ENCODE results near the gene TBXA2R.
"Not testable (repeated sequence)": the region's sequence is repeated elsewhere in the genome, so short reads cannot be mapped to it uniquely, and the experiment has no call there.

The TBXA2R gene

DNA sequence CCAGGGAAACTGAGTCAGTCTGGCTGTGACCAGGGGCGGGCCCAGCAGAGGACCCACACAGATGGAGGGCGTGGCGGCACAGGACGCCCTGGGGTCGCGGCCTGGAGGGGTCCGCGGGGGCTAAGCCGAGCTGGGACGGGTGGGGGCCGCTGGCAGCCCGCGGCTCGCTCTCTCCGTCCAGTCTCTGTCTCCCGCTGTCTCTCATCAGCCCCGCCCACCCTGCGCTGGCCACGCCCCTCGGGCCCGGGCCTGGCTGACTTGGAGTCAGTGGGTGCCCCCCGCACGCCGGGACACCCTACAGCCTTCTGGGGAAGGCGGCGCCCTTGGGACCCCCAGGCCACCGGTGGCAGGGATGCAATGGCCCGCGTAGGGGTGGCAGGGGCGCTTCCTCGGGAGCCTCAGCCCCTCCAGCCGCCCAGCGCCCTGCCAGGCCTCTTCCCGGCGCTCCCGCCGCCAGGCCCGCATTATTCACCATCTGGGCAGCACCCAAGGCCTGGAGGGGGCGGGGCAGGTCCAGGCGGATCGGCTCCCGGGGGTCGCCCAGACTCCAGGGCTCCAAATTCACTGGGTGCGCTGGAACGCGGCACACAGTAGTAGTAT is at the start of gene TBXA2R:
Gene TBXA2R, minus strand, starts transcription at position 186 of the 600 bp plus-strand sequence. CDS start 6,241 bp downstream, outside the sequence.
- no peak for DNase-seq (ENCODE audit: low spot score)

DNA sequence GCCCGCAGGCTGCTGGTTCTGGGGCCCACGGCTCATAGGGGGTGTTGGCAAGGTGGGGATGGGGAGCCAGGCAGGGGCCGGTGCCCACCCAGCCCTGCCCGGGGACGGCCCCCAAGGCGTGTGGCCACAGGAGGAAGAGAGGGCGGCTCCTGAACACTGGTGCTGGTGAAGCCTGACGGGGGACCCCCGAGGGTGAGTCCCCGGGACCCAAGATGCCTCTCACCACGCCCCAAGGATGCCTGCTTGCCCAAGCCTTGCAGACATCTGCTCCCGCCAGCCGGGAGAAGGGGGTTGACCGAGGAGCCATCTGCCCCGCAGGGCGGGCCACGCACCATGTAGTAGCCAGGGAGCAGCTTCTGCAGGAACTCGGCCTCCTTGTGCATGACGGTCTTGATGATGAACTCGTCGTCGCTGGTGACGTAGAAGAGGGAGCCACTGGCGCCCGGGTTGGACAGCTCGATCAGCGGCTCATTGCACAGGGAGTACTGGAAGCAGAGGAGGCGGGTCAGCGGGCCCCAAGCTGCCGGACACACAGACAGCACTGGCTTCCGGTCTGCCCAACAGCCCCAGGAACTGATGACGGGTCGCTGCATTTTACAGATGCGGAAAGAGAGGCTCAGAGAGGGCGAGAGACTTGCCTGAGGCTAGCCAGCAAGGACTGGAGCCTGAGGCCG is 49.5 kb upstream of the TBXA2R start:
- DNase-seq (ENCODE audit: low spot score), result no peak

DNA sequence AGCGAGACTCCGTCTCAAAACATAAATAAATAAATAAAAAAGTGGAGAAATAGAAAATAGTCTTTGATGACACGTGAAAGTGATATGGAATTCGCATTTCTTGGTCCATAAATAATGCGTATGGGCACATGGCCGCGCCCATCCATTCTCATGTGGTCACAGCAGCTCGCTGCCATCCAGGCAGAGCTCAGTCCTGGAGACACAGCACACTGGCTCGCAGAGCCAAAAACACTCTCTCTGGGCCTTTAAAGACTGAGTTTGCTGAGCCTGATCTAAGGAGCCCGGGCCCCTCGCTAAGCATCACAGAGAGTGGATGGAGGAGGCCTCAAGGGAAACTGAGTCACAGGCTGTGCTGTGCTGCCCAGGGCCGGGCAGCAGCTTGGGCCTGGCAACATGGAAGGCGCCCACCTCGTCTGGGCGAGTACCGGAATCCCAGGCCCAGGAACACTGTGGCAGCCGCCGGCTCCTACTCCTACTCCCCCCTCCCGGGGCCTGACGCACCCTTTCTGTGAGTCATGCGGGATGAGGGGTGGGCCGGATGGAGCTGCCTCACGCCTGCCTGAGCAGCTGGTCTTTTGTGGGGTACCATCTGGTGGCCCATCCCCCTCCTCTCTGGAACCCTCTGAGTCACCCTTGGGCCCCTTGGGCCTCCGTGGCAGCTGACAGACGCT is 48.9 kb upstream of the TBXA2R start:
- peak; percentile 36 for DNase-seq (ENCODE audit: low spot score)

DNA sequence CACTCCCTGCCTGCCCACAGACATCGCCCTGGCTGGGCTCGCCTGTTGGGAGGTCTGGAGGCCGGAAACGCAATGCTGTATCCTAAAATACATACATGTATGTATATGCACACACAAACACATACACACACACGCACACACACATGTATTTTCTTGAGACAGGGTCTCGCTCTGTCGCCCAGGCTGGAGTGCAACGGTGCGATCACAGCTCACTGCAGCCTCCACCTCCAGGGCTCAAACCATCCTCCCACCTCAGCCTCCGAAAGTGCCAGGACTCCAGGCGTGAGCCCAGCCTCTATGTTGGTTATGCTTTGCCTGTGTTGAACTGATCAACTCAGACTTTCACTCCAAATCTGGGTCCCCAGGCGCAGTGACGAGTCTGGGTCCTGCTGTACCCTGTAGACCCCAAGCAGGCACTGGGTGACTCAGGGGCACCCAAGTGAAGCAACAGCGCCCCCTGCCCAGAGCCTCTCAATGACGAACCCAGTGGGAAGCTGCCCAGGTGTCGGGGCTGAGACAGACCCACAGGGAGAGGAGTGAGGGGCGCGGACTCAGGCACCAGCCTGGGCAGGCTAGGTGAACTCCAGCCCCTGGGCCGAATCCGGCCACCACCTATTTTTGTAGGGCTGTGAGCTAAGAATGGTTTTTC is 47.3 kb upstream of the TBXA2R start:
- DNase-seq (ENCODE audit: low spot score), result no peak

DNA sequence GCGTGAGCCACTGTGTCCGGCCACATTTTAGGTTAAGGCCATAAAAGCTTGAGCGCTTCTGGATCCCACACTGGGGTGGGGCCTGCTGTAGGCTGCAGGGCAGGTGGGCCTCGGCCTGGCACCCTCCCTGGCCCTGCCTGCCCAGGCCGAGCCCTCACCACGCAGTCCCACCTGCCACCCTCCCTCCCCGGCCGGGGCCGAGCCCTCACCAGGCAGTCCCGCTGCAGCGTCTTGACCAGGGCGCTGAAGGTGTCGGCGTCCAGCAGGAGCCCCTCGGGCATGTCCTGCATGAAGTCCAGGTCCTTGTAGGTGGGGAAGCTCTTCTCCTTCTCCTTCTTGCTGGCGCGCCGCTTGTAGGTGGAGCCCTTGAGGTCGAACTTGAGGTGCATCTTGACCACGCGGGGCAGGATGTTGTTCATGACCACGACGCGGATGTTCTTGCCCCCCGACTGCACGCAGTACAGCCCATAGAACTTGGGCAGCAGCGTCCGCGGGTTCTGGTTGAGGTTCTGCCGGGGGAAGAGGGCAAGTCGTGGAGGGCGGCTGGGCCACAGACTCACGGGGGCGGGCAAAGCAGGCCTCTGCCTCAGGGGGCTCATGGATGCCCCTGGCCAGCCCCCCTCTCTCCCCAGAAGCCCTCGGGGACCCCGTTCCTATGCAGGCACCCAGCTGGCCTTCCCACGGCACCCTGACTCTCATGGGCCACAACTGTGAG is 46.6 kb upstream of the TBXA2R start:
- no peak for DNase-seq (ENCODE audit: low spot score)

DNA sequence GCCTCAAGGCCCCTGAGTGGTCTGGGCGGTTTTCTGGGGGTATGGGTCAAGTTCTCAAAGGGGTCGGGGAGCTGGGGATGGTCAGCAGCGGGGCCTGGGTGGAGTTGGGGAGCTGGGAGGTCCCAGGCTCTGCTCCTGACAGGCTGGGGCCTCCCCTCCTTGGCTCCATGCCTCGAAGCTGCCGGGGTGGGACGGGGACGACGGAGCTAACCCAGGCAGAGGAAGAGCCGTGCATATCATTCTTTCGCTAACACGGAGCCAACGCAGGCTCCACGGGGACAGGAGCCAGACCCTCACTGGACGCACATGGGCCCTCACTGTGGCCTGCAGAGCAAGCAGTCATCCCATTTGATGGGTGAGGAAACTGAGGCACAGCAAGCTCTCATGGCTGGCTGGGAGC is 45.7 kb upstream of the TBXA2R start:
- no peak for DNase-seq (ENCODE audit: low spot score)

DNA sequence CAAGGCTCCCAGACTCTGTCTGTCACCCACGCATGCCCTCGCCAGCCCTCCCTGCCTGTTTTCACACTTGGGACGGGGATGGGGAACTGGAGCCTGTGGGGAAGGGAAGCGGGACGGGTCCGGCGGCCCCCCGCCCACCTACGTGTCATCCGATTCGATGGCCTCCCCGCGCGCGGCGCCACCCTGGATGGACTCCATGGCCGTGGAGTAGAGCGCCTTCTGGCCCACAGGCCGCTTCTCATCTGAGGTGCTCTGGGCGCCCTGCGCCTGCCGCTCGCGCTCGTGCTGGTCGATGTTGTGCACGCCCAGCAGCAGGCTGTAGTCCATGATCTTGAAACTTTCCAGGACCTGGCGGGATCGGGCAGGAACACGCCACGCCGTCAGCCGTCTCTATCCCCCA is 45.0 kb upstream of the TBXA2R start:
- DNase-seq (ENCODE audit: low spot score), result no peak

DNA sequence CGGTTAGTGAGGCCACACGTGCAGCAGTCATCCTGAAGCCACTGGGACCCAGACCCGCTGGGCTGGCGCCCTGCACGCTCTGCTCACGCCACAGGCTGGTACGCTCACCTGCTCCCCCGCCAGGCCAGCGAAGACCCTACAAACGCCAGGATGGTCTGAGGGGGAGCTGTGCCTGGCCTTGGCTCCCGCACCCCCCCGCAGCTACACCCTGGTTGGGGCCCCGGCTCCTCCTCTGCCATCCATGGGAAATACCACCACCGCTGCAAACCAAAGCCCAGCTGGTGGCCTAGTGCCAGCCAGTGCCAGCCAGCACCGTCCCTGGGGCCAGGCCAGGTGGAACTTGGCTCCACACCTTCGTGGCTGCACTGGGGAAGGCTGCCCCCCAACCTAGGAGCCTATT is 43.2 kb upstream of the TBXA2R start:
- no peak for DNase-seq (ENCODE audit: low spot score)

DNA sequence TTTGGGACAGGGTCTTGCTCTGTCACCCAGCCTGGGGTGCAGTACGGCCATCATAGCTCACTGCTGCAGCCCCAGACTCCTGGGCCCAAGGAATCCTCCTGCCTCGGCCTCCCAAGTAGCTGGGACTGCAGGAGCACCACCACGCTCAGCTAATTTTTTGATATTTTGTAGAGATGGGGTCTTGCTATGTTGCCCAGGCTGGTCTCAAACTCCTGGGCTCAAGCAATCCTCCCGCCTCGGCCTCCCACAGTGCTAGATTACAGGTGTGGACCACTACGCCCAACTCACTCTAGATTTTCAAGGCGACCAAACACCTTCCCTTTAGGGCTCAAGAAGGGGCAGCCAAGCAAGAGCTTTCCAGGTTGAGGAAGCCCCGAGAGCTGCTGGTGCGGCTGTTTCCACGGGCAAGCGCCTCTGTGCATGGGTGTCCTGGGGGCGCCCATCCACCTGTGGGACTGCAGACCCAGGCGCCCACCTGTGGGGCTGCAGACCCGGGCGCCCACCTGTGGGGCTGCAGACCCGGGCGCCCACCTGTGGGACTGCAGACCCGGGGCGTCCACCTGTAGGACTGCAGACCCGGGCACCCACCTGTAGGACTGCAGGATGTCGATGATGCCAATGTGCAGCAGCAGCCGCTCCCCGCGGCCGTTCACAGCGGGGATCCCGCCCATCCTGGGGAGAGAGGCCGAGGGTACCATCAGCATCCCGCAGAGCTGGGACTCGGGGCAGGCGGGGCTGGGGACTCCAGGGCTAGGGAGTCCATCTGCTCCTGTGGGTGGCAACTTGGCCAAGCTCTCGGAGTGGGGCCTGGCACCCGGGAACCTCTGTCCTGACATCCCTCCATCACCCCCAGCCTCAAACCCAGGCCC is 41.6 kb upstream of the TBXA2R start:
- no peak for DNase-seq (ENCODE audit: low spot score)

DNA sequence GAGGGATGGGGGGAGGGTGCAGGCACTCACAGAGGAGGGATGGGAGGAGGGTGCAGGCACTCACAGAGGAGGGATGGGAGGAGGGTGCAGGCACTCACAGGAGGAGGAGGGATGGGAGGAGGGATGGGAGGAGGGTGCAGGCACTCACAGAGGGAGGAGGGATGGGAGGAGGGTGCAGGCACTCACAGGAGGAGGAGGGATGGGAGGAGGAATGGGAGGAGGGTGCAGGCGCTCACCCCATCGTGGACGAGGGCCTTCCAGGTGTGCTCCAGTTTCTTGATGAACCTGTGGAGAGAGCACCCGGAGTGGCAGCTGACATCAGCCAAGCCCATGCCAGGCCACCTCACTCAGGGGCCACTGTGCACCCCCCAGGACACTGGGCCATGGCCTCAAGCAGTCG is 40.4 kb upstream of the TBXA2R start:
- DNase-seq (ENCODE audit: low spot score), result not testable (repeated sequence)

DNA sequence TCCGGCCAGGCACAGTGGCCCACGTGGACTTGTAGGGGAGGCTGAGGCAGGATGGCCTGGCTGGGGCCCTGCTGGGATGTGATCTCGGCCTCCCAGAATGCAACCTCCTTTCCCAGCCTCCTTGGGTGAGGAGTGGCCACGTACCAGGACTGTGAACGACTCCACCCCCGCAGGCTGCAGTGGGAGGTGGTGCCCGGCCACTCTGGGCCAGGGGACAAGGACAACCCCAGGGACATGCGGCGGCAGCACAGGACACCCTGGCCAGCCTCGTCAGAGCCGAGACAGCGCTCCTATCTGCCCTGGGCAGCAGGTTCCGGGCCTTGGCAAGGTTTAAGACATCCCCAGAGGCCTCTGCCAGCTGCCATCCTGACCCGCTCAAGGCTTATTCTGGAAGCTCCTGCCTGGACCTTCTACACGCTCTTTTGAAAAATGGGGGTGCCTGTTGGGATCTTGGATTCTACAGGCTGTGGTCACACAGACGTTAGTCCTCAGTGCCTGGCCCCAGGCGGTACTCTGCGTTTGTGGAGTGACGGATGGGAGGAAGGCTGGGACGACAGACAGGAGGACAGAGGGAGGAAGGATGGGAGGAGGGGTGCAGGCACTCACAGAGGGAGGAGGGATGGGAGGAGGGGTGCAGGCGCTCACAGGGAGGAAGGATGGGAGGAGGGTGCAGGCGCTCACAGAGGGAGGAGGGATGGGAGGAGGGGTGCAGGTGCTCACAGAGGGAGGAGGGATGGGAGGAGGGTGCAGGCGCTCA is 39.8 kb upstream of the TBXA2R start:
- no peak for DNase-seq (ENCODE audit: low spot score)

DNA sequence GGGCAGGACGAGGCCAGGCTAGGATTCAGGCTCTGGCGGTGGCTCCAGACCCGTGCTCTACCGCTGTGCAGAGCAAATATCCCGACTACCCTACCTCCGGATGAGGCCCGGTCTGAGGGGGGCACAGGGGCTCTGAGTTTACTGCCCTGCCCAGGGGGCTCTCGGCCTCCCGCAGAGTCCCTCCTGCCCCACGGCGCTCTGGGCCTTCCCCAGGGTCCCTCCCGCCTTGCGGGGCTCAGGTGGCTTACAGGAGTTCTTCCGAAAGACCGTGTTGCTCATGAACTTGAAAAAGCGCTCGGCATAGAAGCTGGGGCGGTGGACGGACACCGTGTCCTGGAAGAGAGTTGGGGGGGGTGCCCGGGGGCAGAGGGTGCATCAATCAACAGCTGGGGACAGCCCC is 39.1 kb upstream of the TBXA2R start:
- DNase-seq (ENCODE audit: low spot score), result no peak

DNA sequence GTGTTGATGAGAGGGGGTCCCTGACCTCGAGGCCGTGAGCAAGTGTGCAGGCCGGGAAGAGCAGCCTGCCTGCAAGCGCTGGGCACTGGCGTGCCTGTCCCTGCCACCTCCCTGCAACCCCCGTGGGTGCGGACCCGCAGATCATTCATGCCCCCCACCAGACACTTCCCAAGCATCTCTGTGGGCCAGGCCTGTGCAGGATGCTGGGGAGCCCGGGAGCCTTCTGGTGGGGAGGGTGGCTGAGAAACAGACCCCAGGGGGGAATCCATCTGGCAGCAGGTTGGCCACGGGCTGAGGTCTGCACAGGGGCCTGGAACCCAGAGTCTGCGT is 38.4 kb upstream of the TBXA2R start:
- DNase-seq (ENCODE audit: low spot score), result no peak

DNA sequence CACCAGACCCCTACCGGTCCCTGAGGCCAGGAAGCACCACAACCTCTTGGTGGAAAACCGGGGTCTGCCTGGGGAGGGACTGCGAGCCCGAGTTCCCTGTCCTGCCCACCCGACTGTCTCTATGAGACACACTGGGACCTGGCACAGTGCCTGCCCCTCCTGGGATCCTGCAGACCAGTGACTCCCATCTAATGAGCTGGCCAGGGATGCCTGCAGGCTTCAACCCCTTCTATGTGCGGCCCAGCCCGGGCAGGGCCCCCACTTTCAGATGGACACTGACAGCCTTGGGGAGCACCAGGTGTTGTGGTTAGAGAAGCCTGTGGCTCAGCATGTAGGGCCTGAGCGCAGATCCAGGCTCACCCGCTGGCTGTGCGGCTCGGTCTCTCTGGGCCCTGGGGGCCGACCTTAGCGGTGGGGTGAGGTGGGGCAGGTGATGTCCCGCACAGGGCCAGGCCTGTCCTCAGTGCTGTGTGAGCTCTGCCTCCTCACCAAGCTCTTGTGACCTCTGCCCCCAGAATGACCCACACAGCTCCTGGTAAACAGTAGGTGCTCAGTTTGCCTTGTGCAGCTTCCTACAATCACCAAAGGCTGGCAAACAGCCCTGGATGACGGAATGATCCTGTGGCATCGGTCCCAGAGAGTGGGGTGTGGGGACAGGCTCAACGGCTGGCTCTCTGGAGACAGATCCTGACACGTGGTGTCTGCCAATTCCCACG is 37.8 kb upstream of the TBXA2R start:
- DNase-seq (ENCODE audit: low spot score), result no peak

DNA sequence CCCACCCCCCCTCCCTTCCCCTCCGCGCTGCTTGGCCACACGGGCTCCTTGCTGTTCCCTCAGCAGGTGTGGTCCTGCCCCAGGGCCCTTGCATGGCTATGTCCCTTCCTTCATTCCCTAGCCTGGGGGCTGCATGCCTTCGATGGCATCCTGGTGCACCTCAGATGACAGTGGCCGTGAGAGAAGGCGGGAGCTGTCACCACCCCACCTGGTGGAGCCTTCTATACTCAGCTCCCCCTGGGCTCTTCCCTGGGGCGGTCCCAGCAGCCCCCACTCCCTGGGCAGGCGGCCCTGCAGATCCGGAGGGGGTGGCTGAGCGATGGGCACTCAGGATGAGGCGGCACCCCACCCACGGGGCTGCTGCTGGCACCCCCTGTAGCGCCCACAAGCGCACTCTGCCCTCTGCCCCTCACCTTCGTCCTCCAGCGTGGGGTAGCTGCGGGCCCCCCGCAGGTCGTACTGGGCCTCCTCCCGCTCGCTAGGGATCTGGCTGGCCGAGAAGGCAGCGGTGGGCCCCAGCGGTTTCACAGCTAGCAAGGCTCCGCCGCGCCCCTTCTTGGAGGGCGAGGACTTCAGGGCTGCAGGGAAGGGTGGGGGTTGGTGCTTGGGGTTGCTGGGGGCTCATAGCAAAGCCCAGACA is 37.1 kb upstream of the TBXA2R start:
- no peak for DNase-seq (ENCODE audit: low spot score)

DNA sequence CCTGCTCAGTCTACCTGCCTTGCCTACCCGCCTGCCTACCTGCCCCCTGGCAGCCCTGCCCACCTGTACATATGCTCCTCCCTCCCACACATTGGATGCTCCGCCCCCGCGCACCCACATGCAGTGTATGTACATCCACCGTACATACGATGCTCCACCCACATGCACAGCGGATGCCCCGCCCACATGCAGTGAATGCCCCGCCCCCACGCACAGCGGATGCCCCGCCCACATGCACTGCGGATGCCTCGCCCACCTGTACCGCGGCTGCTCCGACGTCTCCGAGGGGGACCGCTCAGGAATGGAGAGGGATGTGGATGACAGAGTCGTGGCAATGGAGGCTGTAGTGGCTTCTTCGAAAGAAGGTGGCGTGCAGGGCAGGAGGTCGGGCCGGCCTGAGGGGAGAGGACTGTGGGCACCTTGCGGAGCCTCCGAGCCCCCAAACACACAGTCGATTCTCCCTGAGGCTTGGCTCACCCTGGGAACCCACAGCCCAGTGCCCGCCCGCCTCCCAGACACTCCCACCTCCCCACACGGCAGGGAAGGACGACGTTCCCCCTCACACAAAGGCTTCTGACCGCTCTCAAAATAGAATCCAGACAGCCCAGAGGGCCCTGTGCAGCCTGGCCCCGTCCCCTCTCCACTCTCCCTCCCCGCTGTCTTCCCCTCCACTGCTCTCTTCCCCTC is 36.5 kb upstream of the TBXA2R start:
- DNase-seq (ENCODE audit: low spot score), result no peak

DNA sequence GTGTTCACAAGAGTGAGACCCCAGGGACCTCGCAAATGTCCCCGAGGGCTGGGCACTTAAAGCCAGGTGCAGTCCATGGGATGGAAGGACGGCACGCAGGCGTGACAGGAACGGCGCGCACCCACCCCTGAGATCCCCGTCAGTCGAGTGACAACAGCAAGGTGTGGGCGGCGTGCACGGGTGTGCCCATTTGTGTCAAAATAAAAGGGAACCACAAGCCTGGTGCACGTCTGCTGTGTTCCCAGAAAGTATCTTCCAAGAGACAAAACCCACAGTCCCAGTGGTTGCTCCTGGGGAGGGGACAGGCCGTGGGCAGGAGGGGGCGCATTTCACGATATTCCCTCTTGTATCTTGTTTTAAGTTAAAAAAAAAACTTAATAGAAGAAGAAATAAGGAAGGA is 35.6 kb upstream of the TBXA2R start:
- no peak for DNase-seq (ENCODE audit: low spot score)

DNA sequence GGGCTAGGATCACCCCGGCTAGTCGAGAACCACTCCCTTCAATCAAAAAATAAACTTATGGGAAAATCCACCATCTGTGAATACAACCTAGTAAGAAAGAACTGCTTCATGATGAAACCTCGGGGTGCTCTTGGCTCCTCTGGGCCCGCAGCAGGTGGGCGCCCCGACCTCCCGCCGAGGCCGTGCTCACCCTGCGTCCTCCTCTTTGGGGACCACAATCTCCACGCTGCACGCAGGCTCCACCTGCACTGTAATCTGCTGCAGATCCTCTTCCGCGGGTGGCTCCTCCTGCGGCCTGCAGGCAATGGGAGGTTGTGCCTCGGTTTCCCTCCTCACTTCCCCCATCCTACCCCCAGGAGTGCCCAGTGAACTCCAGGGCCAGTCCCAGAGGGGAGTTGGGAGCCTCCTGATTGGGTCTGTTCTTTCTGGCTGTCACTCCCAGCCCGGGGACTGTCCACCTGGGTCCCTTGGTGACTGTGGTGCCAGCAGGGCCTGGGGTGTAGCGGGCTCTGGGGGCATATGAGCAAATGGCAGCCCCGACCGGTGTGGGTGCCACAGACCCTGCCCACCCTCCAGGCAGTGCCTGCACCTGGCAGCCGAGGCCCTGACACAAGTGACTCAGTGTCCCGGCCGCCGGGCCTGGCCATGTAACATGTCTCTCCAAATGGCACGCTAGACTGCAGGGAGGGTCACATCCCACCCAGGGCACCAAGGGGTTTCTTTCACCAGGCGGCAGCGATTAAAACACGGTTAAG is 35.0 kb upstream of the TBXA2R start:
- DNase-seq (ENCODE audit: low spot score), result no peak
